AG04449 (cell line): ENCODE results near the gene VPS13D.

Experiments used
- CTCF ChIA-PET: fragments of 350-600 bp; formaldehyde crosslinking; extraction: SDS; loops from one replicate; lab custom pipeline; 2021; ENCODE audit warnings: antibody characterized with exemption; lab: Yijun Ruan, JAX
- POLR2A ChIA-PET: fragments of 400-600, 350-600 bp; formaldehyde crosslinking; extraction: SDS; loops from one replicate; lab custom pipeline; 2020; ENCODE audit warnings: antibody characterized with exemption, inconsistent platforms; lab: Yijun Ruan, JAX
- DNase-seq: peaks from one replicate; pipeline ENCODE4 v3.0.0-alpha.2; 2010; ENCODE audit warnings: low read depth, low spot score
- H3K4me3 ChIP-seq: 2 replicates; pipeline ENCODE4 v1.5.1; 2011; ENCODE audit warnings: low read depth, mild to moderate bottlenecking, control low read depth, low read length
- CTCF ChIP-seq: IDR thresholded peaks from one replicate; pipeline ENCODE4 v1.5.1; 2011; ENCODE audit warnings: mild to moderate bottlenecking, moderate library complexity, low read length, control low read depth, inconsistent platforms; ENCODE audit not compliant: insufficient read depth; ENCODE audit errors: missing control alignments

Gene VPS13D

GRCh38 chr1:12344596-12345349 lies 114.9 kb downstream of the VPS13D start:
- no peak overlapping the region for H3K4me3 ChIP-seq
- no peak for TF ChIP-seq CTCF
- ChIA-PET POLR2A (no interaction called here), CTCF (interaction anchor here (1.5 kb wide), 1 partner anchor 274 kb away, joined by 4 read pairs; no protein-coding TSS in a partner anchor)
- DNase-seq: no peak

GRCh38 chr1:12345350-12346217 lies 115.8 kb downstream of the VPS13D start:
- ChIA-PET POLR2A (no interaction called here), CTCF (interaction anchor here (1.5 kb wide), 1 partner anchor 273 kb away, joined by 4 read pairs; no protein-coding TSS in a partner anchor)
- no peak overlapping the region for H3K4me3 ChIP-seq
- DNase-seq: no peak
- TF ChIP-seq CTCF: no peak

- H3K4me3 ChIP-seq: no peak overlapping the region
- TF ChIP-seq CTCF: no peak
- DNase-seq: no peak
- ChIA-PET CTCF (interaction anchor here (1.5 kb wide), 1 partner anchor 10 kb away, joined by 3 read pairs; no protein-coding TSS in a partner anchor), POLR2A (no interaction called here)
Measured at GRCh38 chr1:12346483-12347151, 116.8 kb downstream of the VPS13D start.

GRCh38 chr1:12348113-12348512 lies 118.3 kb downstream of the VPS13D start:
- POLR2A ChIA-PET: no interaction called here
- CTCF ChIA-PET: interaction anchor here (0.9 kb wide), 1 partner anchor 15 kb away, joined by 3 read pairs; no protein-coding TSS in a partner anchor

GRCh38 chr1:12353981-12354380 lies 124.2 kb downstream of the VPS13D start:
- no peak for TF ChIP-seq CTCF
- DNase-seq: no peak
- ChIA-PET POLR2A (no interaction called here), CTCF (no interaction called here)
- no peak overlapping the region for H3K4me3 ChIP-seq

More at GRCh38 chr1:12348113-12348512, 118.3 kb downstream of the VPS13D start:
- no peak for DNase-seq
- H3K4me3 ChIP-seq: no peak overlapping the region
- no peak for TF ChIP-seq CTCF
